WTC11 (cell line): ENCODE measurements around the gene GMPR. TPM values are rescaled to one million over a fixed set of nuclear protein-coding genes. Genes with fewer than 3 reads are reported as not detected.
A peak's percentile ranks its signal among the peaks of the same experiment; 100 is the strongest.

Source experiments
- ATAC-seq: fragments of 200-7000 bp; cut with Tn5 transposase; 2 replicates; pipeline ENCODE4 v1.10.0; 2021; ENCODE audit warnings: mild to moderate bottlenecking, moderate library complexity
- CTCF ChIA-PET: fragments of 300-600 bp; sonication (Branson Sonifier 250); formaldehyde crosslinking; loops from one replicate; lab custom pipeline; 2021; ENCODE audit warnings: antibody characterized with exemption; lab: Charles Lee
- POLR2A ChIA-PET: fragments of 350-600 bp; sonication (Branson Sonifier 250); formaldehyde crosslinking; loops from one replicate; lab custom pipeline; 2021; ENCODE audit warnings: antibody characterized with exemption; lab: Charles Lee
- DNase-seq: peaks from one replicate; pipeline ENCODE4 v3.0.0; 2021; ENCODE audit warnings: low spot score
- H3K27ac Mint-ChIP-seq: 2 replicates; pipeline ENCODE4 v1.8.0; 2021; ENCODE audit warnings: mixed read lengths
- H3K27me3 Mint-ChIP-seq: 2 replicates; pipeline ENCODE4 v1.8.0; 2021; ENCODE audit warnings: low read depth, mild to moderate bottlenecking, moderate library complexity, mixed read lengths
- H3K36me3 Mint-ChIP-seq: 2 replicates; pipeline ENCODE4 v1.8.0; 2021; ENCODE audit warnings: mixed read lengths
- H3K4me1 Mint-ChIP-seq: 2 replicates; pipeline ENCODE4 v1.8.0; 2022; ENCODE audit warnings: mixed read lengths
- H3K4me3 Mint-ChIP-seq: 2 replicates; pipeline ENCODE4 v1.8.0; 2021; ENCODE audit warnings: mild to moderate bottlenecking, moderate library complexity, mixed read lengths
- H3K9me3 Mint-ChIP-seq: 2 replicates; pipeline ENCODE4 v1.8.0; 2021; ENCODE audit warnings: mixed read lengths
- ESRRA ChIP-seq: sonication (generic); formaldehyde crosslinking; IDR thresholded peaks from 2 replicates; pipeline ENCODE4 v1.8.1; 2022; ENCODE audit warnings: mild to moderate bottlenecking, missing genetic modification reagents, borderline replicate concordance
- FOXP1 ChIP-seq: sonication (generic); formaldehyde crosslinking; IDR thresholded peaks from 2 replicates; pipeline ENCODE4 v1.8.0; 2022; ENCODE audit warnings: missing genetic modification reagents, mild to moderate bottlenecking, moderate library complexity, borderline replicate concordance
- GABPB1 ChIP-seq: sonication (generic); formaldehyde crosslinking; IDR thresholded peaks from 2 replicates; pipeline ENCODE4 v1.8.1; 2023; ENCODE audit warnings: mild to moderate bottlenecking, missing genetic modification reagents
- GRHL2 ChIP-seq: fragments of 250-450 bp; sonication (Bioruptor Pico); IDR thresholded peaks from 2 replicates; pipeline ENCODE4 v1.8.0; 2022; ENCODE audit warnings: mild to moderate bottlenecking, moderate library complexity; ENCODE audit not compliant: insufficient replicate concordance, severe bottlenecking
- JUN ChIP-seq: sonication (generic); formaldehyde crosslinking; IDR thresholded peaks from 2 replicates; pipeline ENCODE4 v1.8.0; 2023; ENCODE audit warnings: mild to moderate bottlenecking, missing genetic modification reagents
- NFATC4 ChIP-seq: fragments of 250-450 bp; sonication (Bioruptor Pico); IDR thresholded peaks from 2 replicates; pipeline ENCODE4 v1.9.0; 2021; ENCODE audit warnings: mild to moderate bottlenecking
- PRRX2 ChIP-seq: fragments of 250-450 bp; sonication (Bioruptor Pico); IDR thresholded peaks from 2 replicates; pipeline ENCODE4 v1.8.0; 2021; ENCODE audit warnings: mild to moderate bottlenecking
- SMAD4 ChIP-seq: sonication (generic); formaldehyde crosslinking; IDR thresholded peaks from 2 replicates; pipeline ENCODE4 v1.8.0; 2022; ENCODE audit warnings: mild to moderate bottlenecking, missing genetic modification reagents
- TEAD1 ChIP-seq: sonication (generic); formaldehyde crosslinking; IDR thresholded peaks from 2 replicates; pipeline ENCODE4 v1.8.0; 2022; ENCODE audit warnings: mild to moderate bottlenecking, missing genetic modification reagents
- ZNF121 ChIP-seq: sonication (generic); formaldehyde crosslinking; IDR thresholded peaks from 2 replicates; pipeline ENCODE4 v1.8.0; 2023; ENCODE audit warnings: missing genetic modification reagents
- ZNF317 ChIP-seq: sonication (generic); formaldehyde crosslinking; IDR thresholded peaks from 2 replicates; pipeline ENCODE4 v1.8.1; 2023; ENCODE audit warnings: low read depth, mild to moderate bottlenecking, moderate library complexity, missing genetic modification reagents, borderline replicate concordance
- ZNF396 ChIP-seq: fragments of 250-450 bp; sonication (Bioruptor Pico); IDR thresholded peaks from 2 replicates; pipeline ENCODE4 v1.8.0; 2021; ENCODE audit warnings: mild to moderate bottlenecking, moderate library complexity, borderline replicate concordance
- total RNA-seq: library from RNA; stranded (reverse); gene quantifications from 3 replicates; pipeline ENCODE4 v1.2.3, GENCODE V29; 2021
- TF ChIP-seq, protein P1 (sequence below): sonication (generic); formaldehyde crosslinking; IDR thresholded peaks from 2 replicates; pipeline ENCODE4 v1.8.1; 2023; ENCODE audit warnings: mild to moderate bottlenecking, missing genetic modification reagents, moderate library complexity
- TF ChIP-seq, protein P2 (sequence below): sonication (generic); formaldehyde crosslinking; IDR thresholded peaks from 2 replicates; pipeline ENCODE4 v1.8.1; 2022; ENCODE audit warnings: missing genetic modification reagents, borderline replicate concordance
- TF ChIP-seq, protein P3 (sequence below): fragments of 200-600 bp; IDR thresholded peaks from 2 replicates; pipeline ENCODE4 v1.8.0; 2022; ENCODE audit warnings: antibody characterized with exemption

Gene GMPR
- total RNA-seq, 1 experiment from 2014 or later = 2.4 TPM

DNA sequence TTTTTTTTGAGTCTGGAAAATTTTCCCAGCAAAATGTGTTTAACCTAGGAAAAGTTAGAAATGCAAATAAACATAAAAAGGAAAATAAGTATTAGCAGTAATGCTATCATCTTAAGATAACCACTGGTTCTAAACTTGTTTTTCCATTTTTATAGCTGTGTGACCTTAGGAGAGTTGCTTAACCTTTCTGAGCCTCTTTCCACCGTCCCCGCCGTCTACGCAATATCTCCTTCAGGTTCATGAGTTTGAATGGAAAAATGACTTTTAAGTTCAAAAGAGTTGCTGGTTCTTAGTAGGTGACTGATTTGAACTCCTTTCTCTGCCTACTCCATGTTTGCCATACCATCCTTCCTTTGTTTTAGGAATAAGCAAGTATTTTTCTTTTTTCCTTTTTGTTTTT is 44.0 kb downstream of the GMPR start (continued):
- TF ChIP-seq, protein P1, sequence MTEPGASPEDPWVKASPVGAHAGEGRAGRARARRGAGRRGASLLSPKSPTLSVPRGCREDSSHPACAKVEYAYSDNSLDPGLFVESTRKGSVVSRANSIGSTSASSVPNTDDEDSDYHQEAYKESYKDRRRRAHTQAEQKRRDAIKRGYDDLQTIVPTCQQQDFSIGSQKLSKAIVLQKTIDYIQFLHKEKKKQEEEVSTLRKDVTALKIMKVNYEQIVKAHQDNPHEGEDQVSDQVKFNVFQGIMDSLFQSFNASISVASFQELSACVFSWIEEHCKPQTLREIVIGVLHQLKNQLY = no peak

DNA sequence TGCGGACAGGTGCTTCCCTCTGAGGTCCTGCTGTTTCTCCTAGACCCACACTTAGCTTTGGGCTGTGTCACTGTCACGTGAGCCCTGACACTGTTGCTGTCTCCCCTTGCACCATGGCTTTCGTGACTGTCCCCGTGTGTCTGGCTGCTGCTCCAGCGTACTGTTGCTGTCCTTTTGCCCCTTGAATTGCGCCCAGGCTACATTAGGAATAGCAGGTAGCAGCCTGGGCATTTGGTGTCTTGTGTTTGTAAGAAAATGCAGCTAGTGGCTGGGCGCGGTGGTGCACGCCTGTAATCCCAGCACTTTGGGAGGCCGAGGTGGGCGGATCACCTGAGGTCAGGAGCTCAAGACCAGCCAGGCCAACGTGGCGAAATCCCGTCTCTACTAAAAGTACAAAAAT is 46.1 kb downstream of the GMPR start:
- no peak for ATAC-seq
- Mint-ChIP-seq H3K36me3 (no peaks in the 10 kb centered on the region), H3K4me3 (no peak overlapping the region), H3K9me3 (no peaks in the 10 kb centered on the region), H3K27me3 (no peaks in the 10 kb centered on the region), H3K4me1 (peaks cover 3% of the 10 kb centered on the region; the same call in 1 of the 2 replicates), H3K27ac (no peak overlapping the region)
- ChIA-PET CTCF (interaction anchor here (1.0 to 3.5 kb wide), 3 partner anchors 46 to 65 kb away, joined by 3 to 61 read pairs (median 9); partner anchors contain the start of gene GMPR), POLR2A (no interaction called here)
- DNase-seq = no peak
- no peak for TF ChIP-seq PRRX2 (CRISPR knock-in tag)
- no peak for TF ChIP-seq FOXP1 (CRISPR knock-in tag)
- no peak for TF ChIP-seq SMAD4 (CRISPR knock-in tag)

DNA sequence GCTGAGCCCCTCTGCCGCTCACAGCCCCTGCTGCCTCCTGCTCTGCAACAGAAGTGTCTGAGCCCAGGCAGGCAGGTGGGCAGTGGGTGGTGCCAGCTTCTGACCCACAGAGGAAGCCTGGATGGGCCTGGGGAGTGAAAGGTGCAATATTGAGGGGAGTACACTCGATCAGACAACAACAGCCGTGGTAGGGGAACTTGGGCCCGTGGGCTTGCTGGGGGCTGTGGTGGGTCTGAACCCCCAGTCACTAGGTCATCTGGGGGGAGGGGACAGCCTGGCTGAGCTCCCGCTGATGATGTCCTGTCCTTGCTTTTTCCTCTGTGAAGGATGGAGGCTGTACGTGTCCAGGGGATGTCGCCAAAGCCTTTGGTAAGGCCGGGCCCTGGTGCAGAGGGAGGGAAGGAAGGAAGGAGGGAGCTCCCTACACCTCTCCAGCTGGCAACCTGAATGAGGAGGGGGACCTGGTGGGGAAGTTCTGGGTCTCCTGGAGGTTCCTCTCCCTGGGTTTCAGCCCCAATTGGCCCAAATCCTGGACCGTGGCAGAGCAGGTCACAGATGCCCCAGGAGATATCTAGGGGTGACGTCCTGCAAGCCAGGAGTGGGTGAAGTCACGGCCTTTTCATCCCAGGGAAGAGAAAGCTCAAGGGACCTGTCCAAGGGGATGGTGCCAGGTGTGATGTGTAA is 47.2 kb downstream of the GMPR start:
- H3K27ac Mint-ChIP-seq = no peak overlapping the region
- ChIA-PET POLR2A (interaction anchor here (0.5 to 0.7 kb wide), 2 partner anchors 45 to 1756 kb away, joined by 4 to 6 read pairs; no protein-coding TSS in a partner anchor), CTCF (interaction anchor here (0.5 to 3.5 kb wide), 56 partner anchors 9 to 808 kb away, joined by 3 to 61 read pairs (median 5); partner anchors contain the start of gene GMPR)
- DNase-seq = no peak
- no peak for TF ChIP-seq ZNF121 (CRISPR knock-in tag)
- TF ChIP-seq ZNF317 (CRISPR knock-in tag) = no peak
- TF ChIP-seq JUN (CRISPR knock-in tag) = no peak
- no peak for TF ChIP-seq GABPB1 (CRISPR knock-in tag)
- TF ChIP-seq SMAD4 (CRISPR knock-in tag) = no peak
- TF ChIP-seq, protein P2, sequence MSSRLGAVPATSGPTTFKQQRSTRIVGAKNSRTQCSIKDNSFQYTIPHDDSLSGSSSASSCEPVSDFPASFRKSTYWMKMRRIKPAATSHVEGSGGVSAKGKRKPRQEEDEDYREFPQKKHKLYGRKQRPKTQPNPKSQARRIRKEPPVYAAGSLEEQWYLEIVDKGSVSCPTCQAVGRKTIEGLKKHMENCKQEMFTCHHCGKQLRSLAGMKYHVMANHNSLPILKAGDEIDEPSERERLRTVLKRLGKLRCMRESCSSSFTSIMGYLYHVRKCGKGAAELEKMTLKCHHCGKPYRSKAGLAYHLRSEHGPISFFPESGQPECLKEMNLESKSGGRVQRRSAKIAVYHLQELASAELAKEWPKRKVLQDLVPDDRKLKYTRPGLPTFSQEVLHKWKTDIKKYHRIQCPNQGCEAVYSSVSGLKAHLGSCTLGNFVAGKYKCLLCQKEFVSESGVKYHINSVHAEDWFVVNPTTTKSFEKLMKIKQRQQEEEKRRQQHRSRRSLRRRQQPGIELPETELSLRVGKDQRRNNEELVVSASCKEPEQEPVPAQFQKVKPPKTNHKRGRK = no peak
- TF ChIP-seq, protein P3, sequence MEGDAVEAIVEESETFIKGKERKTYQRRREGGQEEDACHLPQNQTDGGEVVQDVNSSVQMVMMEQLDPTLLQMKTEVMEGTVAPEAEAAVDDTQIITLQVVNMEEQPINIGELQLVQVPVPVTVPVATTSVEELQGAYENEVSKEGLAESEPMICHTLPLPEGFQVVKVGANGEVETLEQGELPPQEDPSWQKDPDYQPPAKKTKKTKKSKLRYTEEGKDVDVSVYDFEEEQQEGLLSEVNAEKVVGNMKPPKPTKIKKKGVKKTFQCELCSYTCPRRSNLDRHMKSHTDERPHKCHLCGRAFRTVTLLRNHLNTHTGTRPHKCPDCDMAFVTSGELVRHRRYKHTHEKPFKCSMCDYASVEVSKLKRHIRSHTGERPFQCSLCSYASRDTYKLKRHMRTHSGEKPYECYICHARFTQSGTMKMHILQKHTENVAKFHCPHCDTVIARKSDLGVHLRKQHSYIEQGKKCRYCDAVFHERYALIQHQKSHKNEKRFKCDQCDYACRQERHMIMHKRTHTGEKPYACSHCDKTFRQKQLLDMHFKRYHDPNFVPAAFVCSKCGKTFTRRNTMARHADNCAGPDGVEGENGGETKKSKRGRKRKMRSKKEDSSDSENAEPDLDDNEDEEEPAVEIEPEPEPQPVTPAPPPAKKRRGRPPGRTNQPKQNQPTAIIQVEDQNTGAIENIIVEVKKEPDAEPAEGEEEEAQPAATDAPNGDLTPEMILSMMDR = no peak
- no peak for TF ChIP-seq NFATC4 (CRISPR knock-in tag)
- TF ChIP-seq PRRX2 (CRISPR knock-in tag) = no peak
- no peak for TF ChIP-seq ZNF396 (CRISPR knock-in tag)
- TF ChIP-seq ESRRA (CRISPR knock-in tag) = no peak
- H3K9me3 Mint-ChIP-seq = no peaks in the 10 kb centered on the region
- H3K27me3 Mint-ChIP-seq = no peaks in the 10 kb centered on the region
- H3K4me3 Mint-ChIP-seq = no peak overlapping the region
- no peaks in the 10 kb centered on the region for H3K36me3 Mint-ChIP-seq
- peaks cover 8% of the 10 kb centered on the region for H3K4me1 Mint-ChIP-seq
- ATAC-seq = peak; percentile 14

DNA sequence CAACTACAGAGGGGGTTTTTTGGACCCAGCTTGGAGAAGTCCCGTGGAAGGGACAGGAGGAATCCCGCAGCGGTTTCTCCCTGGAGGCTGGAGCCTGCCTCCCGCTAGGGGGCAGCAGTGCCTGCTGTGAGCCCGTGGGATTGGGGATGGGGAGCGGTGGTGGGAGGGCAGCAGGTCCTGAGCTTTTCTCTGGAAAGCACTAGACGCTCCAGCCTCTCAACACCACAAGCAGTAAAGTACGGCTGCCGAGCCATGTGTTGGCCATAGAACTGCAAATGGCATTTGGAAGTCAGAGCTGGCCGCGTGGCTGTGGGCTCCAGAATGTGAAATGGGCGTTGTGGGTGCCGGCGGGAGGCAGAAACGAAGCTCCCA is 47.8 kb downstream of the GMPR start:
- TF ChIP-seq TEAD1 (CRISPR knock-in tag) (0 out of 2 replicates have a peak, but pooled peaks have one; percentile 17), GRHL2 (no peak)
- TF ChIP-seq, protein P3 = peak; percentile 78
- Mint-ChIP-seq H3K9me3 (no peaks in the 10 kb centered on the region), H3K27me3 (no peaks in the 10 kb centered on the region), H3K4me3 (peak overlapping the region; percentile 14; the same call in 1 of the 2 replicates), H3K27ac (no peak overlapping the region), H3K4me1 (peaks cover 10% of the 10 kb centered on the region), H3K36me3 (no peaks in the 10 kb centered on the region)
- ChIA-PET CTCF (interaction anchor here (0.5 to 3.5 kb wide), 71 partner anchors 8 to 808 kb away, joined by 3 to 61 read pairs (median 5); no protein-coding TSS in a partner anchor), POLR2A (interaction anchor here (0.5 to 0.7 kb wide), 3 partner anchors 46 to 1756 kb away, joined by 4 to 6 read pairs (median 4); no protein-coding TSS in a partner anchor)
- peak; percentile 83 for DNase-seq
- ATAC-seq = peak; percentile 88
